Endothelial cell (in vitro differentiated cells): ENCODE data around the gene TRIM41. TPM values are rescaled to one million over a fixed set of nuclear protein-coding genes. Genes with fewer than 3 reads are reported as not detected.

Experiments used
- DNase-seq: peaks from one replicate; pipeline ENCODE4 v3.0.0; 2021; ENCODE audit warnings: low spot score
- H3K27ac Mint-ChIP-seq: one replicate; pipeline ENCODE4 v1.8.0; 2021; ENCODE audit warnings: mixed read lengths, inconsistent platforms; ENCODE audit not compliant: unreplicated experiment
- H3K27me3 Mint-ChIP-seq: one replicate; pipeline ENCODE4 v1.8.0; 2021; ENCODE audit warnings: mild to moderate bottlenecking, moderate library complexity, mixed read lengths, inconsistent platforms; ENCODE audit not compliant: unreplicated experiment
- H3K36me3 Mint-ChIP-seq: one replicate; pipeline ENCODE4 v1.8.0; 2021; ENCODE audit warnings: mild to moderate bottlenecking, low read depth, mixed read lengths, inconsistent platforms; ENCODE audit not compliant: unreplicated experiment
- H3K4me1 Mint-ChIP-seq: one replicate; pipeline ENCODE4 v1.8.0; 2021; ENCODE audit warnings: mild to moderate bottlenecking, mixed read lengths, inconsistent platforms; ENCODE audit not compliant: unreplicated experiment
- H3K4me3 Mint-ChIP-seq: one replicate; pipeline ENCODE4 v1.8.0; 2021; ENCODE audit warnings: mild to moderate bottlenecking, mixed read lengths, inconsistent platforms; ENCODE audit not compliant: unreplicated experiment
- H3K9me3 Mint-ChIP-seq: one replicate; pipeline ENCODE4 v1.8.0; 2021; ENCODE audit warnings: mixed read lengths, inconsistent platforms; ENCODE audit not compliant: unreplicated experiment
- CTCF ChIP-seq: fragments of 200-600 bp; sonication (generic); IDR thresholded peaks from one replicate; pipeline ENCODE4 v1.5.0; 2021; ENCODE audit warnings: antibody characterized with exemption; ENCODE audit not compliant: unreplicated experiment
- total RNA-seq: library from RNA; stranded (reverse); fragmentation: NEBNext Ultra II Directional; extraction: Animal tissue kit (Norgen Biotek cat#: 25700); gene quantifications from one replicate; pipeline ENCODE4 v1.2.1, GENCODE V29; 2021; ENCODE audit not compliant: unreplicated experiment

Gene TRIM41
- total RNA-seq, 1 donor from 2014 or later, result 21.8 TPM

GRCh38 chr5:181204113-181204825 lies 18.8 kb upstream of the TRIM41 start:
- Mint-ChIP-seq H3K4me1 (peaks cover 21% of the 10 kb centered on the region), H3K9me3 (no peaks in the 10 kb centered on the region), H3K27me3 (peaks cover 39% of the 10 kb centered on the region), H3K27ac (no peak overlapping the region), H3K4me3 (no peak overlapping the region), H3K36me3 (peaks cover 21% of the 10 kb centered on the region)
- DNase-seq, result no peak
- TF ChIP-seq CTCF, result no peak

GRCh38 chr5:181204826-181205760 lies 18.0 kb upstream of the TRIM41 start, which contains the start of gene TRIM7:
Gene TRIM7, minus strand, starts transcription at chr5:181205196. Its CDS starts 86 bp downstream, at chr5:181205110.
- no peak for TF ChIP-seq CTCF
- Mint-ChIP-seq H3K4me3 (peak within 1 kb of the TSS; percentile 97), H3K9me3 (no peaks in the 10 kb centered on the region), H3K27ac (peak within 1 kb of the TSS; percentile 93), H3K36me3 (peaks cover 21% of the 10 kb centered on the region), H3K4me1 (peaks cover 18% of the 10 kb centered on the region), H3K27me3 (peaks cover 37% of the 10 kb centered on the region)
- DNase-seq, result no peak

- Mint-ChIP-seq H3K36me3 (peaks cover 21% of the 10 kb centered on the region), H3K27ac (peak overlapping the region; percentile 93), H3K4me1 (peaks cover 18% of the 10 kb centered on the region), H3K9me3 (no peaks in the 10 kb centered on the region), H3K4me3 (peak overlapping the region; percentile 97), H3K27me3 (peaks cover 37% of the 10 kb centered on the region)
- no peak for DNase-seq
- no peak for TF ChIP-seq CTCF
Measured at GRCh38 chr5:181205761-181206649, 17.1 kb upstream of the TRIM41 start.

- peak; percentile 73 for DNase-seq
- Mint-ChIP-seq H3K9me3 (no peaks in the 10 kb centered on the region), H3K4me1 (peaks cover 18% of the 10 kb centered on the region), H3K27ac (peak overlapping the region; percentile 93), H3K27me3 (peaks cover 34% of the 10 kb centered on the region), H3K36me3 (peaks cover 21% of the 10 kb centered on the region), H3K4me3 (peak overlapping the region; percentile 97)
- no peak for TF ChIP-seq CTCF
Measured at GRCh38 chr5:181207214-181207959, 15.7 kb upstream of the TRIM41 start.
